ENCODE data around the gene AUTS2.

Gene AUTS2

DNA sequence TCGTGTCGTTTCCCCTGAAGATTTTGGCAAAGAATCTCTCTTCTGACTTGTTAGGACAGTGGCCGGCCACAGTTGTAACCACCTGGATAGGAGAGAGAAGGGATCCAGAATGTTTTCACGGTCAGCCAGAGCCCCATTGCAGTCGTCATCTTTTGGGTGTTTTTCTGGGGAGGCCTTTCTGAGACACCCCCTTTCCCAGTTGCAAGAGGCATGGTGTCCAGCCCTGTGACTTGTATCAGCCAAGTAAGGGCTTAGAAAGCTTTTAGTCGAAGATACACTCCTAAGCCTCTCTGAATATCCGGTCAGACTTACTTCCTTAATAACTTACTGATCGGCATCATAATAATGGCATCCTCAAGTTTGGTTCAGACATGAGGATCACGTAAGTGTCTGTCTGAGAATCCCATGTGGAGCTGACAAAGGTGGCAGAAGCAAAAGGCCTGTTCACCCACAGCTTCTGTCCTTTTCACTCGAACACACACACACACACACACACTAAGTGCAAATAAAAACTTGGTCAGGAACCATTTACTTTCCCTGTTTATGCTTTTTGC lies 1098.0 kb downstream of the AUTS2 start:
- no peak for DNase-seq

DNA sequence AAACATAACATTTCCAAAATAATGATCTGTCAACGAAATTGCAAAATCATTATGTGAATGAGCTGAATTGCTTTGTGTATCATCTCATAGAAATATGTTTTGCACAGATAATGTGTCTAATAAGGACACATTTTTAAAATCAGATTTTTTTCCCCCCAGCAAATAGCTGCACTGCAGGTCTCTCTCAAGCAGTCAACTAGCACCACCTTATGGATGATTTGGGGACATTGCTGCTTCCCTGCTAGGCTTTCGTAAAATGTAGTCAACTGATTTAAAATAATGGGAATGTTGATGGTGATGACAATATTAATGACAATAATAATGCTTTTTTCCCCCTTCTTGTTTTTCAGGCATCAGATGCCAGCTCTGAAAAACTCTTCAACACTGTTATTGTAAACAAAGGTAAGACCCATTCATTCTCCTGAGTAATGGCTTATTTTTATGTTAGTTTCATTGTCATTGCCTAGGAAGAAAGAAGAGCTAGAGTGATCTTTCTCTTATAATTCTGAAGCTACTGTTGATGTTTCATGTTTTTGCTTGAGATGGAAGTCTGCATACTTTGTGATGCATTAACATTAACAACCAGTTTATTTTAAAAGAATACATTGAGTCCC lies 1100.1 kb downstream of the AUTS2 start:
- peak; percentile 27 to 57 for DNase-seq

DNA sequence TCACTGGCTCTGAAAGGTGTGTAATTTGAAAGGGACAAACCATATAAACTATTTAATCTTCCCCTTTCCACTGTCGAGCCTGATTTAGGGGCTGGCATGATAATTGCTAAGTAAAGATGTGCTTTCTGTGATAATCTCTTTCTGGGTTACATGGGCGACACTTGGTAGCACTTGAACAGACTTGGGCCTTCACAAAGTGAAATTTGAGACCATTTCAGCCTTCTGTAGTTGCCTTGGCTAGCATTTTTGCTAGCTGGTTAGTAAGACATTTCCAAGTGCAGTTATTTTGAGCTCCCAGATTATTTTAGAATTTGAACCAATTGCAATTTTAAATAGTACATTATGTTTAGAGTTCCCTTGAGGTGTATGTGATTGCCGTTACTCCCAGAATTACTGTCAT lies 1101.0 kb downstream of the AUTS2 start:
- no peak for DNase-seq

DNA sequence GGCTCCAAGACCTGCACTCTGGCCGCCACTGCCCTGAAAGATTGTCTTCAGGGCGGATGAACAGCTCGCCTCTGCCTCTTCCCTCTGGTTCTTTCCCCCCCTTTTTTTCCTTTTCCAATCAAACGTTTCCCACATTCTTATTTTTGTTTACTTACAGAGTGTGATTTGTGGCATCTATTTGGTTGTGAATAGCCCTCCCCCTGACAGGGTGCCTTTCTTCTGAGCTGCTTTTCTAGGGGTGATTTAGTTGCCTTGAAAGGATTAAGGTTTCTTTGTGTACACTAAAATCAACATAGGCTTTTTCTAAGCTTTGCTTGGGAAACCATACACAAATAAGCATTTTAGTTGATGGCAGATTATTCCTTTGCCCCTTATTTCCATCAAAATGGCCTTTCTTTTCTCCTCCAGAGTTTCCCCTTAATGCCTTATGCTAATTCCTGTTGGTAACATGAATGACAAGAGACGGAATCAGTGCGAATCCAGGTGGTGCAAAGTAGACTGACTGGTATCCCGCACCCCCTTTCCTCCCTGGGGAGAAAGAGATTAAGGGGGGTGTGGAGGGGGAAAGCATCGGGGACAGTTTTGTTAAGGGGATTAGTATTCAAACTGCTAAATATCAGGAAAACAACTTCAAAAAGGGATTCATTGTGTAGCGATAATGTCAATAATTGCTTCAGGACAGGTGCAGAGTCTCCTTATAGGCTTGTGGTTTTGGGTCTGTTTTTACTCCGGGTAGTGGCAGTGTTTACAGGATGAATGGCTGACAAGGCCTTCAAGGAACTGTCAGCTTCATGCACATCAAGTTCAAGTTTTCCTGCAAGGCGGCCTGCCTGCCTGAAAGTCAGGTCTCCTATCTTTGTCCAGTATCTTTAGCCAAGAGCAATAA lies 1102.0 kb downstream of the AUTS2 start:
- DNase-seq, result no peak

DNA sequence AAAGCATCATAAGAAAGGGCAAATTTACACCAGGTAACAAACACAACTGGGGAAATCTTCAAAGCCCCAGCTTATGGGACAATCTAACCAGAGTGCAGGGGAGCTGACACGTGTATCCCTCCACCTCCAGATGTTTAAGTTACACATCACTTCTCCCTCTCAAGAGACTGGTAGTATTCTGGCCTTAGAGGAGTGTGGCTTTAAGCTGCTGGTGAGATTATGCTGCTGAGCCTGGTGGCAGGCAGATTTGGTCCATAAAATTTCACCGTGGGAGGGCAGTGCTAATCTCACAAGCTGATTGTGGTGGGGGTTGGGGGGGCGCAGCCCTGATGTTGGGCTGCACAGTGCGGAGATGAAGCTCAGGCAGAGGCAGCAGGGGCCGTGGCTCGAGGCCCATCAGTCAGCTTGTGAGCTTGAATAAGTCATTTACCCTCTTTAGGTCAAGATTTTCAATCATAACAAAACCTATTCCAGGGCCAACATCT lies 1102.7 kb downstream of the AUTS2 start:
- DNase-seq, result no peak

DNA sequence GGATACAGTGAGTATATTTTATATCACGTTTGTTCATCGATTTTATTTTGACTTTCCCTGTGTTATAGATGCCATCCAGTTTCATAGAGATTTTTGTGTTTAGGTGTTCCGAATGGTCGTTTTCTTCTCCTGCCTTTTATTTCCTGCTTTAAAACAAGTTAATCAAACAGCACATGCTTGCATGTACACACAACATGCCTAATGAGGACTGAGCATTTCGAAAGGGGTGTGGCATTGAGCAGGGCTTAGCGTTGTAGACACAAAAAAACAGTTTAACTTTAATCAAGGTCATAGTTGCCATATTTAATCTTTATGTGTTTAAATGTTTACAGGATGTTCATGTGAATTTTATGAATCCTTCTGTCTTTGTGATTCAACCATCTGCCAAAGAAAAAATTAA lies 1103.2 kb downstream of the AUTS2 start:
- DNase-seq, result no peak

DNA sequence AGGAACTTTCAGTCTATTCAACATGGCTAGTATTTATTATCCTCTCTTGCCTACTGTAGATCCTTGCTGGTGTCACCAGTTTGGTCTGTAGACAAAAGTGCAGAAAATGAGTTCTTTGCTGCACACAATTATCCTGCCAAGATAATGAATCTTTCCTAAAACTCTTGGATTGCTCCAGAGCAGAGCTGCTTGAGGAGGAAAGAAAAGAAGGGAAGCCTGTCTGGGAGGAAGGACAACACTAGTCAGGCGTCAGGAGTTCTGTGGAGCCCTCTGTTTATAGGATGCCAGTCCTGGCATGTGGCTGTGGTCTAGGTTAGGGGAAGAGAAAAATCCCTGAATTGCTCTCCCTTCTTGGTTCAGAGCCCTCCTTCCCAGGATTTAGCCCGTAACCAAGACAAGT lies 1103.7 kb downstream of the AUTS2 start:
- DNase-seq, result no peak

DNA sequence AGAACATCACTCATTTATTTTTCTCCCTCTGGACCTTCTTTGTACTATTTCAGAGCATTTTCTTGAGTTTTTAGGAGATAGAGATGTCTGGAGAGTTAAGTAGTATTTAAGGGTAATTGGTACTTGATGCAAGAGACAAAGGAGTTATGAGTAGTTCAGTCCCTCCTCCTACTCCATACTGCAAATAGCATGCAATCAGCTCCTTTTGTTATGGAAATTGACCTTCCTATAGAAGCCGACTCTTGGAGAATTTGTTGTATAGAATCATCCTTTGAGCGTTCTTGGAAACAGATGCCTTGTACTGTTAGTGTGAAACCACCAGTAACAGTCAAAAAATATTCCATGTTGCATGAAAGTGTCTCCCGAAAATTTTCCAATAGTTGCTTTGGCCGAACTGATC lies 1105.5 kb downstream of the AUTS2 start:
- DNase-seq, result no peak

DNA sequence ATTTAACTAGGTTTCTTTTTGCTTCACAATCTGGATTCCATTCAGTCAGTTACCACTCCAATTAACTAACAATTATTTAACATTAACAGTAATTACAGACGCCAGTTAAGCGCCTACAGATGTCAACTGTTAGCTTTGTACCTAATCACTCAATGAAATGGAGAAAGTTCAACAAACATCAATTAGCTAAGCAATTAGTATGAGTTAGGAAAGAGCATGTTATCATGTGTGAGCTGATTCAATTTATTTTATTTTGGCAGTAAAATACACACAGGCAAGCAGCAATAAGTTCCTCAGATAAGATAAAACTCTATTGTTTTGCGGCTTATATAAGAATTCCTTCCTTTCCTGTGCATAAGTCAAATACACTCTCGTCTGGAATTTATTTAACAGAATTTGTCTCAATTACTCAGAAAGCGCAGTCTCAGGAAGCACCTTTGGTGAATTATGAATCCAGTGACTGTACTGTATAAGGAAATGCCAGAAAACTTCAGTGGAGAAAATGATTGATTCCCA lies 1106.6 kb downstream of the AUTS2 start:
- DNase-seq, result no peak

DNA sequence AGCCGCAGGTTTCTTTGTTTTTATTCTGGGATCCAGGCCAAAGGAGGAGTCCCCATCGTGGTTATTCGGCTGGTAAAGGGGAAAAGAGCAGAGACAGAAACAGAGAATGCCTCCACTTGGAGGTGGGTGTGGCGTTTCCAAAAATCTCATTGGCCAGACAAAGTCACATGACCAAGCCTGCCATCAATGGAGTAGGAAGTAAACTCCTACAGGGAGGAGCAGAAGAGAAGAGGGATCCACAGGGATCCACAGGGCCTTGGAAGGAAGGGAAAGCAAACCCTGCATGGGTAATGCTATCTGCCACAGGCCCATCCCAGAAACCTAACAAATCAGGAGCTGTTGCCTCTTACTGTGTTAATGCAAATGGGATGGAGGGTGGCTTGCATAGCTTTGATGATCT lies 1107.9 kb downstream of the AUTS2 start:
- no peak for DNase-seq

DNA sequence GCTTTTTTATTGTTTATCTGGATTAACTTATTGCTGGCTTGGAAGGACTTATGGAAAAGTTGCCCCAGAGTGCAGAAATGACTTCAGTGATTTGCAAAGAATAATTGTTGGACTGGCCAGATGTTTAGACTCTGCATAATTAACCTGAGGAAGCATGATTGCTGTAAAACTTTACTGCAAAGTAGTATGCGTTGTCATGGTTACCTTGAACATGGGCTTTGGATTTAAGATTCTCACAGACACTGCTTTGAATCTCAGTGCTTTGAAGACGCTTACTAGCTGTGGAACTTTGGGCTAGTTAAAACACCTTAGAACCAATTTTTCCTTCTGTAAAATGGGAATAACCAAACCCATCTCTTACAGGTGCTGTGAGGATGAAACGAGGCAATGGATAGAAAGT lies 1108.4 kb downstream of the AUTS2 start:
- no peak for DNase-seq

DNA sequence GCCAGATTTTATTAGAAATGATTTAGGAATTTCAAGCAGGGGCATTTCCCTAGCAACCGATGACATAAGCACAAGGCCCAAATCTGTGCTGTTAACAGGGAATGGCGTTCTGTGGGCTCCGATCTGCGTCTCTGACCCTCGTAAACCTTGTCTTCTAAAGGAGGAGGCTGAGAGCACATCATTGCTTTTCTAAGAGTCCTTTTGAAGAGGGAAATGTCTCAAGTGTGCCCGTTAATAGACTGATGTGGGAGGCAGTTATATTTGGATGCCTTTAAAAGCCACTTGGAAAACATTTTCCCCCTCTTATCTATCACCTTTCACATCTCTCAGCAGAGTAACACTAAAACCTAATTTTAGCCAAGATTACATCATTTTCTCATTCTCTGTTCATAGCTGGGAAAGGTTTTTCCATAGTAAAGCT lies 1109.6 kb downstream of the AUTS2 start:
- DNase-seq, result no peak

DNA sequence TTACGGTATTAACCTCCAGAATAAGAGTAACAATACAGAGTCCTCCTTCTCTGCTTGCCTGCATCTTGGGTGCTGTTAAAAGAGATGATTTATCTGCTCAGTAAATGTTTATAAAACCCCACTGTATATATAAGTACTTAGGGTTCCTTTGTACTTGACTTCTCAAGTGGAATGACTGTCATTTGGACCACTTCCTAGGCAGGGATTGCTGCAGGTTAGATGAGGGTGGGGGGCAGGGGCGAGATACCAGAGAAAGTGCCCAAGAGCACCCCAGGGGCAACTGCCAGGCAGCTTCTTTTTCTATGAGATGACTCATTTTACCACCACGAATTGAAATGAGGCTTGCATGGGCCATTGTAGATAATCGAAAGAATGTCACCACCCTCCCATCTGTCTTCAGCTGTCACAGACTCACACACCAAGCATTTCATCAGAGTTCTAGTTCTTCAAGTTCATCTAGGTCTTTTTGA lies 1111.8 kb downstream of the AUTS2 start:
- no peak for DNase-seq

DNA sequence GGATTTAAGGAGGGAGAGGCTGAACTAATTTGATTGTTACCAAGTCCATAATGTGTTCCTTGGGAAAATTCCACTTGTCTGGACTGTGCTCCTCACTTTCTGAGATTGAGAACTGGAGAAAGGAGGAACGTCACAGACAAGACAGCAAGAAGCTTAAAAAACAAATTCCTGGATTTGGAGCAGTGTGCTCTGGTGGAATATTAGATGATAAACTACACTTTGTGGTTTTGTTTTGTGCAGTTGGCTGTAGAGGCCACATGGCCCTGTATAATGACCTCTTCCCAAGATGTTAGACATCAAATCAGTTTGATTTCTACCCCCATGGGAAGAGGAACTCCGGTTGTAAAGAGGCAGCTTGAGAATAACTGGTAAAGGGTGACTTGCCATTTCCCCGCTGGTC lies 1112.4 kb downstream of the AUTS2 start:
- DNase-seq, result no peak

DNA sequence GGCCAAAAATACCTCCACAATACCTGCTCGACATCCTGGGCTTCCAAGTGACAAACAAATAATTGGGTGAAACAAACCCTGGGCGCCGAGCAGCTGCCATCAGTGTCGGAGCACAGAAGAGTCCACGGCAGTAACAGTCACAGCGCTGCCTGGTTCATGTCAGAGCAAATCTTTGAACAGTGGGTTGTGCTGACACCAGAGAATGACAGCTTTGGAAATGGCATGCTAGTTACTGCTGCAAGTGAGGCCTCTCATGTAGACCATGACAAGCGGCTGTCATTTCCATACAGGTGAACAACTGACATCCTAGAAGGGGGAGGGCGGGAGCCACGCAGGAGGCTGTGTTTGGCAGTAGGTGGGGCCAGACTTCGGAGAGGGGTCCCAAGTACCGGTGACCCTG lies 1113.2 kb downstream of the AUTS2 start:
- no peak for DNase-seq

DNA sequence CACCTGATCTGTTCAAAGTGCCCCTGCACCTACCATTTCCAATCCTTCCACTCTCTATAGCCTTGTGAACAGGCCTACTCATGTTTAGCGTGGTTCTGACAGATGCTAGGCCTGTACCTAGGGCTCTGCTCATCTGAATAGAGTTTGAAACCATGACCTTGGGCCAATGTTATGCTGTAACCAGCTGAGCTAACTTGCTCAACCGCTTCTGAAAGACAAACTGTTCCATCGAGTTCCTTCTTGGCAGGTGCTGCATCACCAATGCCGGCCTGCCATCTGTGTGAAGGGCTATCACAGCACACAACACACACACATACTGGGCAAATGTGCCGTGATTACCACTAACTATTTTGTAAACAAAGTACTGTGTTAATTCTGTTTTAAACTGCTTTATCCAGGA lies 1114.7 kb downstream of the AUTS2 start:
- no peak for DNase-seq

DNA sequence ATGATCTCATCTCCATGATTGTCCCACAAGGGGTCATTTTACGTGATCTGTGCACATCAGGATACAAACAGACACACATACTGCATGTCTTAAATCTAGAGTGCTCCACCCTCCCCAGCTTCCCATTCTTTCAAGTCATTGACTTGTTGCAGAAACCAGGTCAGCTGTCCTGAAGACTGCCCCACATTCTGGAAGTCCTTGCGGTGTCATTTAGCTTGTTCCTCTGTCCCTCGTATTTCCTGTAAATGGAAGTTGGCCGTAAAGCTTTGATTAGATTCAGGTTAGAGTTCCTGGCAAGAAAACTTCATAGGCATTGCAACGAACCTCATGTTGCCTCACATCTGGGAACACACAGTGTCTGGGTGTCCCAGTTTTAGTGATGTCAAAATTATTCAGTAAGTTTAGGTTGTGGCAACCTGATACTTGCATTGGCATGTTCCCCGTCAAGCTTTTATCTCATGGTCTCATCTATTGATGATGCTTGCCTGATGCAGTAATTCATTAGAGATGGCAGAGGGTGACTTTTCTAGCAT lies 1116.3 kb downstream of the AUTS2 start:
- no peak for DNase-seq

DNA sequence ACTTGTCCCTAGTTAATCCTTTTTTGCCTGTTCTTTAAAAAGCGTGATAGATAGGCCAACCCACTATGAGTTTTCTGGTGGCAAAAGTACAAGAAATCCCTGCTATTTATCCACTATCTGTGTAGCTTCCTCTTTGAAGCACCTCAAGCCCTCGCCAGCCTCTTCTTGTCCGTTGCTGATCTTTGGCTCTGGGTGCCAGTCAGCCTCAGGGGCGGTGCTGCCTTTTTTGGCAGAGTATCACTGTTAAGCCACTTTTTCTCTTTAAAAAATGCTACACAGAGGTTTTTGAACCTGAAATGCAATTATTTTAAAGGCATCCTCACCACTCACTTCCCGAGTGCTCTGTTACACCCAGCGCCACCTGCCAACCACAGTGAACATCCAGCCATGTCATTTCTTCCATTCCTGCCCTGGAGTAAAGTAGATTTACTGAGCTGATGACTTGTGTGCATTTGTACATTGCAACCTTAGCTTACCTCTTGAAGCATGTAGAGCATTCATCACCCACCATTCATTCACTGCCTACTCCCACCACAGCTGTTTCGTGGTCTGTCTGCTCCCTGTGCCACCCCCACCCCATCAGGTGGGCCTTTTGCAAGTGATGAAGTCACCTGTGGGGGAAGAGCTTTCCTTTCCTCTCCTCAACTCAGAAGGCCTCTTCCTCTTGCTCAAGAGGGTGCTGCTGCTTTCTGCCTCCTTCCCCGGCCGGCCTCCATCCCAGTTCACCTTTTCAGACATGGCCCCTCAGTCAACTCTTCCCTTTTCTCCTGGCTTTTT lies 1119.5 kb downstream of the AUTS2 start:
- DNase-seq, result no peak

DNA sequence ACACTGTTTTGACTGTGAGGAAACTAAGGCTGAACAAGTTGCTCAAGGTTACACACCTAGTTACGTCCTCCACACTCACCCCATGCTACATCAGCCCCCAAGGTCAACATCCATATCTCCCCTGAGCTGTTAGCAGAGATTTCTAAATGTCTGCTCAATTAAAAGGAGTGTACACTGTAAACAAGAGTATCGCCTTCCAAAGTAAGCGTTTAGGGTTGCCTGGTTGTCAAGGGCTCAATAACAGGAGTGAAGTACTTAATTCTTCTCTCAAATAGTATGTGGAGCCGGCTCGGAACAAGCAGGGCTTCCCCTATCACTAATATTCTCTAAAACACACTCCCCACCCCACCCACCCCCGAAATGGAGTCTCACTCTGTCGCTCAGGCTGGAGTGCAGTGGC lies 1120.8 kb downstream of the AUTS2 start:
- DNase-seq, result no peak

DNA sequence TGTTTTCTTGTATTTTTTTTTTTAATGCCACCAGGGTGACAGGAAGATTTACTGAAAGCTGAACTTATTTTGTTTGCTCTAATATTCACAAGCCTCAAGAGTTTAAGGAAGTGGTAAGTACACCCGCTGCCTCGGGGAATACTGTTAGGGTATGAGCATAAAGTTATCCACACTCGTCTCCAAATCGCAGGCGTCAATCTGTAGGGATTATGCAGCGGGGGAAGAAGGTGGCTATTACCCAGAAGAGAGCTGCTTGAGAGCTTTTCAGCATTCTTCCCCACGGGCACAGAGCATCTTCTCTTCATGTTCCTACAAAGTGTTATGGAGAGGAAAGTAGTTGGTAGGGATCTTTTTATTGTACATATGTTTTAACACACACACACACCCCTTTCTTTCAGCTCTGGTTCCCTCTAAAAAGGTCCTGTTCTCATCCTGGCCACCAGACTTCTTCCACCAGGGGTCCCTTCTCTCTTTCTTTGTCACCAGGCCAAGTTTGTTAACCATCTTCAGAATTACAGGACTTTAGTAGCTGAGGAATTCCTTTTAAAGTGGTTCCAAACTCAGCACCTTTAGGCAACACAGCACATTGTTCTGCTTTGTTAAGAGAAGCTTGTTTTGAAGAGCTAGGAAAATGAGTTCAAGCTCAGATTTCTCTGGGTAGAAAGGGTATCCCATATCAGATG lies 1122.1 kb downstream of the AUTS2 start:
- no peak for DNase-seq

DNA sequence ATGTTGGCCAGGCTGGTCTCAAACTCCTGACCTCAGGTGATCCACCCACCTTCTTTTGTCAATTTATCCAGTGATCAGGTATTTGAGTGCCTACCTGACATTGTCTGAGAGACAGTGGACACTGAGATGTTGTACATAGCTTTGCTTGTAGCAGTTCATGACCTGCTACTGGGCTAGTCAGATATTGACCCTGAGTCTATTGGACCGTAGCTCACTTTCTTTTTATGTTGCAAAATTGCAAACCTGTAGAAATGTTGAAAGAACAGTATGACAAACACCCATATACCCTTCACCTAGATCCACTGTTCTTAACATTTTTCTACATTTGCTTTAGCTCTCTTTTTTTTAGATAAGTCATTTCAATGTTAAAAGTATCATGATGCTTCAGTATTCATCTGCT lies 1123.2 kb downstream of the AUTS2 start:
- DNase-seq, result no peak

DNA sequence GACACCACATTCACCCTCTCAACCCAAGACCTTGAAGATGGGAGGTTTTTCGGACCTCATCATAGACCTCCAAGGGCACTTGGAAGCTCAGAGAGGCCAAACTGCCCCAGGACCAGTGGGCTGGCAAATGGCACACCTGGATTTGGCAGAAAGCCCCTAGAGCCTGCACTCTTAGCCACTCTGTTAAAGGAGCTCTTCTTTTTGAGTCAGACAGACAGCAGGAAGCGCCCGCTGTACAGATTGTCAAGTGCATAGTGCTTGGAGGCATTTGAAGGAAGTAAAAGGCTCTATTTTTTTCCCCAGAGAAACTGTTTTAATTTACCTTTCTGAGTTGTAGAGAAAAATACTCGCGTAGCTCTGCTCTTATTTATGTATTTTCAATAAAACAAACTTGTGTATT lies 1125.1 kb downstream of the AUTS2 start:
- DNase-seq, result no peak

All from inflammatory macrophage treated with lipopolysaccharide for 1 hour (primary cell).